ENCODE results near the gene AKAIN1. TPM values are rescaled to one million over a fixed set of nuclear protein-coding genes. Genes with fewer than 3 reads are reported as not detected.

Gene AKAIN1
- total and polyA plus RNA-seq, 2 experiments from 2014 or later: not detected

DNA sequence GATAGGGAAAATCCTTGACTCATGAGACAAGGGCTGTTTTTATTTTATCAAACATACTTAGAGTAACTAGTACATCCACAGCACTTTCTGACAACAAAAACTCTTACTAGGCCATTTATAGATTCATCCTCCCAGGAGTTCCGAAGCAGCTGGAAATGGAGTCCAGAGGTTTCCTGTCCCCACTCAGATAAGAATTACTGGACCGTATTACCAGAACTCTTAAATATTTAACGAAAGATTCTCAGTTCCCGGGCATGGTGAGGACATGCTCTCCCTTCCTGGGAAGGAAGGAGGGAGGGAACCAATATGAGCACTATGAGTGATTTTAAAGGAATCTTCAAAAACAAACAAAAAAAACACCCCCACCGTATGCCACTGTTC, 41.2 kb downstream of the AKAIN1 start (continued):
- no peak for TF ChIP-seq REST (IDR thresholded peaks at IDR 0.05; ENCODE audit: unreplicated experiment)
- TF ChIP-seq EZH2 (IDR thresholded peaks at IDR 0.05; ENCODE audit: low read depth, unreplicated experiment): no peak
- no peak for TF ChIP-seq EZH2phosphoT487 (IDR thresholded peaks at IDR 0.05; ENCODE audit: unreplicated experiment)
- TF ChIP-seq STAT1 (IDR thresholded peaks at IDR 0.05; ENCODE audit: unreplicated experiment): no peak

- Histone ChIP-seq H3F3A (replicated peaks; ENCODE audit: low read depth) (no peaks in the 10 kb centered on the region), H3K4me2 (no peak overlapping the region), H2AFZ (peak overlapping the region; percentile 86; the same call in 1 of the 2 replicates), H3K9me2 (ENCODE audit: insufficient read depth) (0 out of 2 replicates have a peak, but pooled peaks cover 3% of the 10 kb centered on the region), H3K4me3 (no peak overlapping the region), H3K27ac (ENCODE audit: low read depth) (no peak overlapping the region), H3K4me1 (ENCODE audit: insufficient read depth) (peaks cover 14% of the 10 kb centered on the region; the same call in 1 of the 2 replicates), H3K27me3 (ENCODE audit: insufficient read depth) (no peaks in the 10 kb centered on the region), H3K36me3 (ENCODE audit: insufficient read depth) (no peaks in the 10 kb centered on the region), H3K79me2 (replicated peaks; ENCODE audit: insufficient read depth) (no peaks in the 10 kb centered on the region), H4K20me1 (replicated peaks; ENCODE audit: insufficient read depth) (no peaks in the 10 kb centered on the region)
- no peak for DNase-seq (ENCODE audit: low spot score)
- no peaks in the 10 kb centered on the region for H3K9me3 Mint-ChIP-seq
- peaks cover 31% of the 10 kb centered on the region for H3K4me1 Mint-ChIP-seq
- ATAC-seq: no peak
- peak overlapping the region; percentile 32; the same call in 1 of the 2 replicates for H3K27ac Mint-ChIP-seq
- TF ChIP-seq ETS1 (IDR thresholded peaks at IDR 0.05): no peak
- TF ChIP-seq ZNF114 (CRISPR knock-in tag; IDR thresholded peaks at IDR 0.05): no peak
- TF ChIP-seq, protein P1, sequence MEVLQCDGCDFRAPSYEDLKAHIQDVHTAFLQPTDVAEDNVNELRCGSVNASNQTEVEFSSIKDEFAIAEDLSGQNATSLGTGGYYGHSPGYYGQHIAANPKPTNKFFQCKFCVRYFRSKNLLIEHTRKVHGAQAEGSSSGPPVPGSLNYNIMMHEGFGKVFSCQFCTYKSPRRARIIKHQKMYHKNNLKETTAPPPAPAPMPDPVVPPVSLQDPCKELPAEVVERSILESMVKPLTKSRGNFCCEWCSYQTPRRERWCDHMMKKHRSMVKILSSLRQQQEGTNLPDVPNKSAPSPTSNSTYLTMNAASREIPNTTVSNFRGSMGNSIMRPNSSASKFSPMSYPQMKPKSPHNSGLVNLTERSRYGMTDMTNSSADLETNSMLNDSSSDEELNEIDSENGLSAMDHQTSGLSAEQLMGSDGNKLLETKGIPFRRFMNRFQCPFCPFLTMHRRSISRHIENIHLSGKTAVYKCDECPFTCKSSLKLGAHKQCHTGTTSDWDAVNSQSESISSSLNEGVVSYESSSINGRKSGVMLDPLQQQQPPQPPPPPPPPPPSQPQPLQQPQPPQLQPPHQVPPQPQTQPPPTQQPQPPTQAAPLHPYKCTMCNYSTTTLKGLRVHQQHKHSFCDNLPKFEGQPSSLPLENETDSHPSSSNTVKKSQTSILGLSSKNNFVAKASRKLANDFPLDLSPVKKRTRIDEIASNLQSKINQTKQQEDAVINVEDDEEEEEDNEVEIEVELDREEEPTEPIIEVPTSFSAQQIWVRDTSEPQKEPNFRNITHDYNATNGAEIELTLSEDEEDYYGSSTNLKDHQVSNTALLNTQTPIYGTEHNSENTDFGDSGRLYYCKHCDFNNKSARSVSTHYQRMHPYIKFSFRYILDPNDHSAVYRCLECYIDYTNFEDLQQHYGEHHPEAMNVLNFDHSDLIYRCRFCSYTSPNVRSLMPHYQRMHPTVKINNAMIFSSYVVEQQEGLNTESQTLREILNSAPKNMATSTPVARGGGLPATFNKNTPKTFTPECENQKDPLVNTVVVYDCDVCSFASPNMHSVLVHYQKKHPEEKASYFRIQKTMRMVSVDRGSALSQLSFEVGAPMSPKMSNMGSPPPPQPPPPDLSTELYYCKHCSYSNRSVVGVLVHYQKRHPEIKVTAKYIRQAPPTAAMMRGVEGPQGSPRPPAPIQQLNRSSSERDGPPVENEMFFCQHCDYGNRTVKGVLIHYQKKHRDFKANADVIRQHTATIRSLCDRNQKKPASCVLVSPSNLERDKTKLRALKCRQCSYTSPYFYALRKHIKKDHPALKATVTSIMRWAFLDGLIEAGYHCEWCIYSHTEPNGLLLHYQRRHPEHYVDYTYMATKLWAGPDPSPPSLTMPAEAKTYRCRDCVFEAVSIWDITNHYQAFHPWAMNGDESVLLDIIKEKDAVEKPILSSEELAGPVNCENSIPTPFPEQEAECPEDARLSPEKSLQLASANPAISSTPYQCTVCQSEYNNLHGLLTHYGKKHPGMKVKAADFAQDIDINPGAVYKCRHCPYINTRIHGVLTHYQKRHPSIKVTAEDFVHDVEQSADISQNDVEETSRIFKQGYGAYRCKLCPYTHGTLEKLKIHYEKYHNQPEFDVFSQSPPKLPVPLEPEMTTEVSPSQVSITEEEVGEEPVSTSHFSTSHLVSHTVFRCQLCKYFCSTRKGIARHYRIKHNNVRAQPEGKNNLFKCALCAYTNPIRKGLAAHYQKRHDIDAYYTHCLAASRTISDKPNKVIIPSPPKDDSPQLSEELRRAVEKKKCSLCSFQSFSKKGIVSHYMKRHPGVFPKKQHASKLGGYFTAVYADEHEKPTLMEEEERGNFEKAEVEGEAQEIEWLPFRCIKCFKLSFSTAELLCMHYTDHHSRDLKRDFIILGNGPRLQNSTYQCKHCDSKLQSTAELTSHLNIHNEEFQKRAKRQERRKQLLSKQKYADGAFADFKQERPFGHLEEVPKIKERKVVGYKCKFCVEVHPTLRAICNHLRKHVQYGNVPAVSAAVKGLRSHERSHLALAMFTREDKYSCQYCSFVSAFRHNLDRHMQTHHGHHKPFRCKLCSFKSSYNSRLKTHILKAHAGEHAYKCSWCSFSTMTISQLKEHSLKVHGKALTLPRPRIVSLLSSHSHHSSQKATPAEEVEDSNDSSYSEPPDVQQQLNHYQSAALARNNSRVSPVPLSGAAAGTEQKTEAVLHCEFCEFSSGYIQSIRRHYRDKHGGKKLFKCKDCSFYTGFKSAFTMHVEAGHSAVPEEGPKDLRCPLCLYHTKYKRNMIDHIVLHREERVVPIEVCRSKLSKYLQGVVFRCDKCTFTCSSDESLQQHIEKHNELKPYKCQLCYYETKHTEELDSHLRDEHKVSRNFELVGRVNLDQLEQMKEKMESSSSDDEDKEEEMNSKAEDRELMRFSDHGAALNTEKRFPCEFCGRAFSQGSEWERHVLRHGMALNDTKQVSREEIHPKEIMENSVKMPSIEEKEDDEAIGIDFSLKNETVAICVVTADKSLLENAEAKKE (CRISPR knock-in tag; IDR thresholded peaks at IDR 0.05): no peak
- TF ChIP-seq EZH2phosphoT487 (IDR thresholded peaks at IDR 0.05; ENCODE audit: unreplicated experiment): no peak
- no peak for TF ChIP-seq STAT1 (IDR thresholded peaks at IDR 0.05; ENCODE audit: unreplicated experiment)
- TF ChIP-seq ZNF331 (CRISPR knock-in tag; IDR thresholded peaks at IDR 0.05; ENCODE audit: low read depth): no peak
- no peak for TF ChIP-seq JUNB (IDR thresholded peaks at IDR 0.05; ENCODE audit: unreplicated experiment)
- no peak for TF ChIP-seq CREB1 (CRISPR knock-in tag; IDR thresholded peaks at IDR 0.05; ENCODE audit: low read depth)
- H3K27me3 Mint-ChIP-seq (ENCODE audit: insufficient read depth, low read depth, poor library complexity): peaks cover 5% of the 10 kb centered on the region
- H3K36me3 Mint-ChIP-seq (ENCODE audit: low read depth): no peaks in the 10 kb centered on the region
- no peak overlapping the region for H3K4me3 Mint-ChIP-seq
Observed at GRCh38 chr18:5155218-5155906, 41.7 kb downstream of the AKAIN1 start.

All from GM23338 (cell line).